GM04503 (cell line): Measurements from ENCODE around the gene AFF3.
"Not testable (repeated sequence)": the region's sequence is repeated elsewhere in the genome, so short reads cannot be mapped to it uniquely, and the experiment has no call there.

Source experiments
- DNase-seq: peaks from one replicate; pipeline ENCODE4 v3.0.0-alpha.2; 2012; ENCODE audit warnings: low read depth

AFF3 gene

DNA sequence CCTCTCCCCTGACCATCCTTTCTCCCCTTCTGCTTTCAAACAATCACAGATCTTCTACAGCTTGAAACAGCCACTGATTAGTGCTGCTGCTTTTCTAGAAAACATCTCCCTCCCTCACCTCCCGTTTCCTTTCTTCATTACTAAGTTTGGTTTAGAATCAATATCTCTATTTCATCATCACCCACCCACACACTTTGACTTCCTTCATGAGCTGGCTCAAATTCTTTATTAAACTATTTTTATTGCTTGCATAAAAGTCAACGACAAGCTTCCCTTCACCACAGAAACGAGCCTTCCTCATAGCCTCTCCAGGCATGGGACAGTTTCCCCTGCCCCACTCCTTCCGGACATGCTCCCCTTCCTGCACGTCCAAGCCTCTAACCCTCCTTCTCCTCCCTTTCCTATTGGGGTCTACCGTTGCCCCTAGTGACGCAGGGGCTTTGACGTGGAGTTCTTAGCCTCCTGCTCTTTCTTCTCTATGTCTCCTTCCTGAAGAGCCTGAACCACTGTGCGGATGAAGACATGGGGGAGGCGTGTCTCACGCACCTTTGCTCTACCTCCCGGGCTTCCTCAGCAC is 172.0 kb downstream of the AFF3 start:
- DNase-seq, result no peak

DNA sequence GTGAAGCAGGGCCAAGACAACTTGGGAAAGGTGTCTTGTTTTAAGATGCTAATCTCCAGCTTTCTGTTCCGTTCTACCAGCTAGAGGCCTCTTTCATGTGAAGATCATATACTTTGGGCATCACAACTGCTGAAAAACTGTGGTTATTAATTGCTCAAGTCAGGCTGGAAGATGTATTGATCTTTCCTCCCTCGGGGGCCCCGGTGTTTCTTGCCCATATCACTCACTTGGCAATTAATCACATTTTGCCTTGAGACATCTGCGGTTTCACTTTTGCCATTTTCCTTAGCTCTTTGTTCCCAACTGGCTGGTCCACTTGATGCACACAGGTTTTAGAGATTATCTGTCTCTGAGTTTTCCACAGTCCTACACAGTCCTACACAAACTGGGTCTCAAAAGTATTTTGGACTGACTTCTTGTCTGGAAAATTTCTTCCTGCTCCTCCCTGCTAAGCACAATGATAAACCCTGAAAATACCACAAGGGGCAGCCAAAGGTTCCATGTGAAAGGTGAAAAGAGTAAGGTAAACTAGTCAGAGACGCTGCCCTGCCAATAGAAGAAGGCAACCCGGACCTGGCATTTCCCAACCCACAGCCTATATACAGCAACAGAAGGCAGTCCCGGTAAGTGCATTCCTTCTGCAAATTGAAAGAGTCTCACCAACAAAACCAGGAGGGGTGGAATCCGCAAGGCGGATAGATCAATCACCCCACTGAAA is 181.0 kb downstream of the AFF3 start:
- no peak for DNase-seq

DNA sequence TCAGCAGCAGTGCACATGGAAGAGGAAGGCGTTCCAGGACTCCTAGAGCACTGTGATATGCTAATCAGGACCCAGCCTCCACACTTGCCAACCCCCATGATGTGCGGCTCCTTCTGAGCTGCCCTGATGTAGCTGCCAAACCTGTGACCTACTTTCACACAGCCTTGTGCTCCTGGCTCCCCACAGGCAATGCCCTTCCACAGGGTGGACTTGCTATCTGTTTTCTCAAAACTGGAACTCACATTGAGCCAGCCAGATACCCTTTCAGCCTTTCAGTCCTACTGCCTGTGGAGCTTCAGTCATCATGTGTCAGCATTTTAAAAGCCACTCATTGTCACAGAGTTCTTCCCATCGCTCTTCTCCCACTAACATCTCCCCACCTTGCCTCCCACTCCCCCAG is 181.6 kb downstream of the AFF3 start:
- DNase-seq, result no peak

DNA sequence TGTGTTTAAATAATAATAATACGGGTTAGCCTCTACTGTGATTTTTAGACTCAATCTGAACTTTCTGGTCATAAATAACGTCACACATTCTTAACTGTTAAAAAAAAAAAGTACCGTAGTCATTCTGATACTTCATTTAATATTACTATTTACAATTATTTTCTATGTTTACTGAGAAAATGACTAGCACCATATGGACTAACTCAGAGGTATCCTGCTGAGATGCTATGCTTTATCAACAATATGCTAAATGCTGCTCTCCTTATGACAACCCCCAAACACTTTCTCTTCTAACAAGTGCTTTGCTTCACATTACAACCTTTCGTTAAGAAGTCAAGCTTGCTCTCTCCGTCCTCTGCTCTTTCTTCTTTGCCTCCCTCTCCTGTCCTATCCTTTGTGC is 182.1 kb downstream of the AFF3 start:
- no peak for DNase-seq

DNA sequence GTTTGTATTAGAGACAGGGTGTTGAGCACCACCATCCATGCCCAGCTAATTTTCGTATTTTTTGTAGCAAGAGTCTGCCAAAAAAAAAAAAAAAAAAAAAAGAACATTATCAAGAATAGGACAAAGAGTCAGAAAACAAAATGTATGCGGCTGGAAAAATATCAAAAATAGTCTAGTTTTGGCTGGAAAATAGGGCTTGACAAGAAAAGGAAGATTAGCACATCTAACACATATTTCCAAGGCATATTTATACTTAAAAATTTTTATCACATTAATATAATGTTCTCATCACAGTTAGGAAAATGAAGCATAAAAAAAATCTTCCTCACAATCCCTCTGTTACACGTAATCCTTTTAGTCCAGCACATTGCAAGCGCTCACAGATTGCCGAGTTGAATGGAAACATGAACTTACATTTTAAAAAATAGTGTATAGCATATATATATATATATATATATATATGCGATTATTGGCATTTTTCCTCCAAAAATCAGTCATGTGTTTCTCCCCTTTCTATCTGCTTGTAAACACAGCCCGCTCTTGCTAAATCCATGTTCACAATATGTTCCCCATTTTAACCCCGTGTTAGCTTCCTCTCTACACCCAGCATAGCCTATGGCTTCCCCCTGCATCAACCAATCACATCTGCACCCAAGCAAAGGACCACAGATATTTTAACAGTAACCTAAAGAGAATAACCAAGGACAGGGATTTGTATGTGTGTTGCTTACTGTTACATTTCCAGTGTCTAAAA is 183.0 kb downstream of the AFF3 start:
- no peak for DNase-seq

DNA sequence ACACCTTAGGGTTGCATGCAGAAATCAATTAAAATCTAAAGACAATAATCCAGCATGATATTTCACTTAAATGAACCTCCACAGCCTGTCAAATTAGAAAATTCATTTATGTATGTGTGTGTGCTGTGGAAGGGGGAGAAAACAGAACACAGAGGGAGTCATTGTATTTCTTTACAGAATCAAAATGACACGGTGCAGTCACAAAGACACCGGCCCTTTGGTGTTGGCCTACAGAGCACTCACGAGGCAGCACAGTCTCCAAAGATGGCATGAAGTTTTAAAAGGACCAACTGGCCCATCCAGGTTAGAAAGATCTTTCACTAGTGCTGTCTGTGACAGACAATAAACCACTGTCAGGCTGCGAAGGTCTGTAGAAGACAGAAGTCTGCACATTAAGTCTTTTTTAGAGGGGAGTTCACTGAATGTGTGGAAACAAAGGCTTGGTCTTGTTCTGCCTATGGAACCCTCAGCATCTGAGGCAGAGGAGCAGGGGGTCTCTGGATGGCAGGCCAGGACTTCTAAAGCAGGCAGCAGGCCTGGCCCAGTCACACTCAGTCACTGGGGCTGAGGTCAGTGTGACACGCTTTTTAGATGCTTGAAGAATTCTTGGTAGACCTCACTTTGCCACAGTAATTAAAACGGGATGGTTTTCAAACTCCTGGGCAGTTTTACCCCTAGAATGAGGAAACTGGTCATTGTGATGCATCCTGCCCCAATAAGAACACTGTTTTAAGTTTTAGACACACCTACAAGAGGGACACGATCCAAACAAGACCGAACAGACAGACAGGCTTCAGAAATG is 184.9 kb downstream of the AFF3 start:
- peak; percentile 29 for DNase-seq

DNA sequence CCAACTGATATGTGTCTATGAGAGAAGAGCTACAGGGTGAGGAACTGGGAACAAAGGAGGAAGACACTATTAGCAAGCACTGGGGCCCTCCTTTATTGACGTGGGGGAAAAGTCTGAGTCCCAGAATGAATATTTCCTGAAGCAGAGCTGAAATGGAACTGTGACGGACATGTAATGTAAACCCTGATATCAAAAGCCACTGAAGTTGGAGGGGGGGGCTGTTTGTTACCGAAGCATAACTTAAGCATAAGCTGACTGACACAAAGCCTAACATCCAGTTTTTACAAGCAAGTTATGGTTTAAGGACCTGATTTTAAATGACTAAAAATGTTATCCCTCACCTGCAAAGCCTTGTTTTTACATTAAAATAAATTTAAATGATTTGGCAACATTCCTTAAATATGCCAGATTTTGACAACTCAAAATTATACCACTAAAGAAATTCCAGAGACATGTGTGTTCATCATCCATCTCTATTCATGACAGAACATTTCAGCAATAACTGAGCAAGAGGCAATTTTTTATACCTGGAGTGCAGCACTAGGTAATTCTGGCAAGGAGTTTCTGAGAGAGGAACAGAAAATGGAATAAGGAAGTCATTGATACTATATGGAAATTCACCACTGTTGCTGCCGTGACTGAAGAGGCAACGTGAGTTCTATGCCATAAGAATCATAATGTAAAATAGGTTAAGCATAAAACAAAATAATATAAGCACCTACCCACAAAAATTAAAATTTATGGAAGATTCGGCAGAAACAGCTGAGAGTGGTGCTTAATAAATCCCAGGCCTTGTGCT is 186.0 kb downstream of the AFF3 start:
- DNase-seq, result no peak

DNA sequence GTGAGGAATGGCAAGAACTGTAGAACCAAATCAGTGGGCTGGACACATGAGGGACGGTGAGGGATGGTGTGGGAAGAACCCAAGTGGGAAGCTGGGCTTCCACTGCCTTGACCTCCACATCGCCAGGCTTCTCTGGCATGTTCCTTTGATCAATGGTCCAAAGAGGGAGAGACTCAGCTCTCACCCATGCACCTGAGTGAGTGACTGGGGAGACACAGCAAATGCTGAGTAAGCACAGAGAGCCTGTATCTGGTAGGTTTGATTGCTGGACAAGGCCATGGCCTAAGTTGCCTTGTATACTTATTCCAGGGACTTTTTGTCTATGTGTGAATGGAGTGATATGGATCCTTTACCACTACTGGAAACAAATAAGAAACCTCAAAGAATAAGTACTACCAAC is 188.6 kb downstream of the AFF3 start:
- DNase-seq, result no peak

DNA sequence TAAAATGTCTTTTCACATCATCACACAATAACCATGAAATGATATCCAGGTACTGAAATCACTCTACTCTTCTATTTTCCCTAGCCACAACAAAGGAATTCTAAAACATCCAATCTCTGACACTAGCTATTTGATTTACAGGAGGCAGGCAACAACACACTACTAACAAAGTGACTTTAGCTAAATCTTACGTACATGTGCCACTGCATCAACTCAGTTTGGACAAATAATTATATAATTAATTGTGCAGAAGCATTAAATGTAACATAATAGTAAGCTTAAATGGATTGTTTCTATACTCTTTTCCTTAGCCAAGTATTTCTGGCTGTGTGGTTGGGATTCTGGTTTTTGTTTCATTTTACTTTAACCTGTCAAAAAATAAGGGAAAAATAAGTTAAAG is 192.4 kb downstream of the AFF3 start:
- DNase-seq, result no peak

DNA sequence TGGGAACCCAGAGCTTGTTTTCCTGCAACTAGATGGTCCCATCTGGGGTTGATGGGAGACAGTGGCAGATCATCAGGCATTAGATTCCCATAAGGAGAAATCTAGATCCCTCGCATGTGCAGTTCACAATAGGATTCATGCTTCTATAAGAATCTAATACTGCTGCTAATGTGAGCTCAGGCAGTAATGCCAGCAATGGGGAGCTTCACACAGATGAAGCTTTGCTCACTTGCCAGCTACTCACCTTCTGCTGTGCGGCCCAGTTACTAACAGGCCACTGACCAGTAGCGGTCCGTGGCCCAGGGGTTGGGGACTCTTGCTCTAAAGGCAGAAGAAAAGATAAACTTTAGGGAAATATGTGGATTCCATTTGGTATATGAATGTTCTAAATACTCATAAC is 192.9 kb downstream of the AFF3 start:
- DNase-seq, result no peak

DNA sequence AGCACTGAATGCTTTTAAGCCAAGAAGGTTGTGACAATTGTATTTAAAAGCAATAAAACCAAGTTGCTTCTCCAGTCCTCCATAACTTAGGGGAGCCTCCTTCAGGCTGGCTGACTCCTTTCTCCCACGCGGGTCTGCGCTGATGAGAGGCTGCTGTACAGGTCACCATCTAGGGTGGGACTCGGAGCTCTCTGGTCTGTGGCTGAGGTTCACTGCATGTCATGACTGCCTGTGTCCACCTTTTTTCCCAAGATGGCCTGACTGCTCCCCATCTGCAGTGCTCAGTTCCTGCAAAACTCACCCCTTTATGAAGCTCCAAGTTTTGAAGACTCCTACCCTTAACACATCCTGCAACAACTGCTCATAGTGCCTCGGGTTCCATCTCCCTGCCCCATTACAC is 194.4 kb downstream of the AFF3 start:
- DNase-seq, result no peak

DNA sequence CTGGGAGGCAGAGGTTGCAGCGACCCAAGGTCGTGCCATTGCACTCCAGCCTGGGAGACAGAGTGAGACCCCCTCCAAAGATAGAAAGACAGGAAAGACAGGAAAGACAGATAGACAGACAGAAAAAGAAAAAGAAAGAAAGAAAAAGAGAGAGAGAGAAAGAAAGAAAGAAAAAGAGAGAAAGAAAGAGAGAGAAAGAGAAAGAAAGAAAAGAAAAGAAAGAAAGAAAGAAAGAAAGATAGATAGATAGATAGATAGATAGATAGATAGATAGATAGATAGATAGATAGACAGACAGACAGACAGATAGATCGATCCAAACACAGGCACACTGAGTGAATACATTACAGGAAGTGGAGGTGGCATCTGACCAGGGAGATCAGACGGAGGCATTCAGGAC is 195.0 kb downstream of the AFF3 start:
- DNase-seq, result not testable (repeated sequence)

DNA sequence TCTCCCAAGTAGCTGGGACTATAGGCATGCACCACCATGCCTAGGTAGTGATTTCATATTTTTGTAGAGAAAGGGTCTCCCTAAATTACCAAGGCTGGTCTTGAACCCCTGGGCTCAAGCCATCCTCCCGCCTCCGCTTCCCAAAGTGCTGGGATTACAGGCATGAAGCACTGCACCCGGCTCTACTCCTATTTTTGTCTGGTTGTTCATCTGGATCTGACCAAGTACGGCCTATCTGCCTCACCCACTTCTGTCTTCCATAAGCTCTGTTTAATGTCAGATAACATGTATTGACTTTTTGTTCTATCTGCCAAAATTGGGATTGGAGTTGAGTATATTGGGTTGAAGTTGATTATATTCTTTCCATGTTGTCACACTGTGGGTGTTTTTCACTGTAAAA is 198.4 kb downstream of the AFF3 start:
- DNase-seq, result no peak

DNA sequence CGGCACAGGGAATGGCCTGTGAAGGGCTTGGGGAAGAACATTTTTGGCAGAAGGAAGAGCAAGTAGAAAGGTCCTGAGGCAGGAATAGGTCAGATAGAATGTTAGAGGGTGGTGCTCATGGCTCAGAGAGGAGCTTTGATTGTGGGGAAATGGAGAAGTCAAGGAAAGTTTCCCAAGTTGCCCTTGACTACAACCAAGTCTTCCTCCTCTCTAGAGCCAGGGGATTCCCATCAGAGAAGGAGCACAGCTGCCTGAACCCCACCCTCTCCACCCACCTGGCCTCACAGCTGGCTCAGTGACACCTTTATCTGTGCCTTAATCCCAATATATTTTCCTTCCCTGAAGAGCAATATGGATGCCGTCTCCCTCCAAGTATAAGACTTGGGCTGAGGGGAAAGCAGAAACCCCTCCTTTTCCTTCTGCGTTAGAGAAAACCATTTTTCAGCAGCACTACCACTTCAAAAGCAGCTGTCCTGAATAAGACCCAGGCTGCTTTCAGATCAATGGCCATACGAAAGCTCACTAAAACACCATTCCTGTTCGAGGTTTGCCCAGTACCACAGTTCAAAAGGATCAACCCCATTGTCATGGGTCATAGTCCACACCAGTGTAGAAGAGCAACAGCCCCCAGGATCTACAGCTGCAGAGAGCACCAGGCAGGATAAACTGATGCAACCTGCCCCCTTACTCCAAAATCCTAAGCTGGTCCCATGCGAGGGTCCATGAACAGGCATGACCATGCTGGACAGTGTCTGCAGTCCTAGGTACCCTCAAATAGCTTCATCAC is 199.6 kb downstream of the AFF3 start:
- no peak for DNase-seq

DNA sequence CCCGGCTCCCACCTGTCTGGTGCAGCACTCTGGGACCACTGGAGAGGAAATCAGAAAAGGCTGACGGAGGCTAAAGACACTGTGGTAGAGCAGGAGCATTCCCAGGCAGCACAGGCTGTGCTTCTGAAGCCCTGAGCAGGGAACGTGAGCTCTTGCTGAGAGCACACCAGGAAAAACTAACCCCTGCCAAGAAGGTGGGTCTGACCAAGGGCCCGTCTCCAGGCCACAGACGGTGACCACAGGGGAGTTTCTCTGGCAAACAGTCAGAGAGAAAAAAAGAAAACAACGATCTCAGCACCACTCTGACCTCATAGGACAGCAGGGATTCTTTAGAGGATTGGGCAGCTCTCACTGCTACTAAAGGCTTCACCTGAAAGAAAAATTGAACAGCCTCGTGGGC is 201.4 kb downstream of the AFF3 start:
- no peak for DNase-seq

DNA sequence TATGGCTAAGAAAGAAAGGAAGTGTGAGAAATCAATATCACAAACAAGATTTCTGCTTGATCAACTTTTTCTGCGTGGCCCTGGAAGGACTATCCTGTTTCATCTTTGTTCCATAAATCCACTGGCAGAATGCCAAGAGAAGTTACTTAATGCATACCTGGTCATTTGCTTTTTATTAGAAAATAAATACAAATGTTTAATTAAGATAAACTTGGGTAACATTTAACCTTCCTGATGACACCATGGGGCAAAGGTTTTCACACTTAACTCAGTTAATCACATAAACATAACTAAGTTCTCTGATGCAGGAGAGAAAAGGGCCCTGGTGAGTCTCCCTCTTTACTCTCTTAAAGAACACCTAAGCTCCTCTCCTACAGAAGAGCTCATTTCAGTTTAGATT is 203.3 kb downstream of the AFF3 start:
- no peak for DNase-seq

DNA sequence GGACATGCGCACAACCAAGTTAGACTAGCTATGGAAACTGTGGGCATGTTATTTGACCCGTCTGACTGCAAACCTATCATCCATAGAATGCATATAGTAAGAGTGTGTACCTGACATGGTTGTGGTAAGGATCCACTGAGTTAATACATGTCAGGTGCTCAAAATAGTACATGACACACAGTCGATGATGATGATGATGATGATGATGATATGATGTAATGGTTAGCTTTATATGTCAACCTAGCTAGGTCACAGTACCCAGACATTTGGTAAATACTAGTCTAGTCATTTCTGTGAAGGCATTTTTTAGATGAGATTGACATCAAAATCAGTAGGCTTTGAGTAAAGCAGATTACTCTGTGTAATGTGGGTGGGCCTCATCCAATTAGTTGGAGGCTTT is 204.1 kb downstream of the AFF3 start:
- no peak for DNase-seq

DNA sequence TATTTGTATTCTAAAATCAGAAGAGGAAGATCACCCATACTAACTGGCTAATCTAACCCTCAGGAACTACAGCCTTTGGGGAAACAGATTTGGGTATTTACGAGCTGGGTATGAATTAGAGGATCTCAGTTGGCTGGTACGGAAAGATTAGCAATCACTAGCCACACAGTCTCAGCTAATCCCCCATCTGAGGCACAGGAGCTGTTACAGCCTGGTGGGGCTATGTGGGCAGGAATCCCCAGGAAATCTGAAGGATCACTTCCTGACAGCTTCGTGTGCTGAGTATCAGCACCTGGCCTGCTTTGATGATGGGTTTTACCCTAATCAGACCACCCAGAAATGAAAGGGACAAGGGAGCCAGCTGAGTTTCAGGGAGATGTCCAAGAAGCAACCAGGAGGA is 206.3 kb downstream of the AFF3 start:
- no peak for DNase-seq

DNA sequence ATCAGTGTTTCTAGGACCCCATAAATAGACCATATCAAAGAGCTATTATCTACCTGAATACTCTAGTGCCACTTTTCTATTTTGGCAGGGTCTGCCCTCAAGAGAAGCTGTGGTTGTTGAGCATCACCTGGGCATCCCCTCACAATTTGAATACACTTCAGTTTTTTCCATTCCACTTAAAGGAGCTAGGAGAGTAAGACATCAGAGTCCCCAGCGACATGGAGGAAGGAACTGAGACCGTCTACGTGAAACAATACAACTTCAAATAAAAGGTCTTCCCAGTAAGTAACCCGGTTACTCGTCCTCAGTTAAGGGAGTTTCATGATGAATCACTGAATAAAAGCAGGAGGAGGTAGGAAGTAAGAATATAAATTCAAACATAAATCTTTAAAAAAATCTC is 206.7 kb downstream of the AFF3 start:
- DNase-seq, result no peak

DNA sequence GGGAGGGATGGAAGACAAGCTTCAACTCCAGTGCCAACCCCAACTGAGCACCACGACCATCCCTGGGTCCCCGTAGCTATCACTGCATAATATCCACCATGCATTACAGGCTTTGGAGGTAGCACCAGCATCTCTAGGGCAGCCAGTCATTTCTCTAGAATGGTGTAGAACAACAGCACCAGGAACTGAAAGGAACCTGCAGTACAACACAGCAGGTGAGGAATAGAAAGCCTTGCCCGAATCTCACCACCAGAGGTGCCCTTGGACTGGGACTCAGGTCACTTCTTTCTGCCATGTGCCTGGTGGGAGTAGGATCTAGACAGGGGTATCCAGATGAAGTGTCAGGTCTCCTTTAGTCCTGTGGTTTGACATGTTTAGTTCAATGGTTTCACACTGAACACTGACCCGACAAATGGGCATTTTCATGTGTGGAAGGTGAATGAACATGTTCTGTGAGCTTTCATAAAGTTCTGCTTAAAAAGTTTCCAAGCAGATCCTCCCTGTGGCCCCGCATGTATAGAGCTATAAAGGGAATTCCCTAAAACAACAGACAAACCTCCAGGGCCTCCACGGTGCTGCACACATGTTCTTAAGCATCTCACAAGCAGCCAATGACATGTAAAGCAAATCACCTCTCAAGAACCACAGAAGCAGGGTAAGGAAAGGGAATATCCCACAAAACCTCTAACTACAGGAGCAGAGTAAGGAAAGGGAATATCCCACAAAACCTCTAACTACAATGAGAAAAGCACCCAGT is 208.3 kb downstream of the AFF3 start:
- DNase-seq, result no peak
